KMS-11 (cell line): Measurements from ENCODE around the gene WBP1.
"Not testable (repeated sequence)": the region's sequence is repeated elsewhere in the genome, so short reads cannot be mapped to it uniquely, and the experiment has no call there.

Experiments used
- H2AFZ ChIP-seq: fragments of 200-600 bp; sonication (generic); 2 replicates; pipeline ENCODE4 v1.6.1; 2016; ENCODE audit warnings: antibody characterized with exemption, mixed run types, low read depth
- H3K27ac ChIP-seq: fragments of 200-600 bp; sonication (generic); 2 replicates; pipeline ENCODE4 v1.6.1; 2016; ENCODE audit warnings: mild to moderate bottlenecking, mixed run types
- H3K27me3 ChIP-seq: fragments of 200-600 bp; sonication (generic); 2 replicates; pipeline ENCODE4 v1.6.1; 2017; ENCODE audit warnings: mild to moderate bottlenecking, low read depth, mixed run types, moderate library complexity; ENCODE audit not compliant: insufficient read depth
- H3K36me3 ChIP-seq: fragments of 200-600 bp; sonication (generic); 2 replicates; pipeline ENCODE4 v1.6.1; 2017; ENCODE audit warnings: mild to moderate bottlenecking, mixed run types; ENCODE audit not compliant: insufficient read depth
- H3K4me1 ChIP-seq: fragments of 200-600 bp; sonication (generic); 2 replicates; pipeline ENCODE4 v1.6.1; 2016; ENCODE audit warnings: mild to moderate bottlenecking, low read depth, mixed run types; ENCODE audit not compliant: poor library complexity, severe bottlenecking
- H3K4me2 ChIP-seq: fragments of 200-600 bp; sonication (generic); 2 replicates; pipeline ENCODE4 v1.7.0; 2016; ENCODE audit warnings: mild to moderate bottlenecking, mixed run types
- H3K4me3 ChIP-seq: fragments of 200-600 bp; sonication (generic); IDR thresholded peaks from 2 replicates; pipeline ENCODE4 v1.6.1; 2017; ENCODE audit warnings: low read depth, low read length, mixed read lengths; ENCODE audit not compliant: insufficient read depth
- H3K79me2 ChIP-seq: fragments of 200-600 bp; sonication (generic); 2 replicates; pipeline ENCODE4 v1.6.1; 2016; ENCODE audit warnings: low read depth, mixed run types; ENCODE audit not compliant: insufficient read depth
- H3K9ac ChIP-seq: fragments of 200-600 bp; sonication (generic); 2 replicates; pipeline ENCODE4 v1.6.1; 2016; ENCODE audit warnings: mild to moderate bottlenecking, mixed run types
- H4K20me1 ChIP-seq: fragments of 200-600 bp; sonication (generic); 2 replicates; pipeline ENCODE4 v1.6.1; 2016; ENCODE audit warnings: mild to moderate bottlenecking, mixed run types; ENCODE audit not compliant: insufficient read depth
- CTCF ChIP-seq: fragments of 200-600 bp; sonication (generic); conservative IDR thresholded peaks from 2 replicates; pipeline ENCODE4 v1.6.1; 2017; ENCODE audit warnings: low read depth, mild to moderate bottlenecking, antibody characterized with exemption, low read length, moderate library complexity, mixed read lengths

WBP1 gene

GRCh38 chr2:74418312-74418711 lies 39.9 kb upstream of the WBP1 start:
- H3K36me3 ChIP-seq = no peaks in the 10 kb centered on the region
- no peaks in the 10 kb centered on the region for H3K79me2 ChIP-seq
- peaks cover 14% of the 10 kb centered on the region for H3K4me1 ChIP-seq
- H3K9ac ChIP-seq = no peak overlapping the region
- no peak for TF ChIP-seq CTCF
- H3K4me3 ChIP-seq = no peak overlapping the region
- H3K27me3 ChIP-seq = no peaks in the 10 kb centered on the region
- H3K4me2 ChIP-seq = no peak overlapping the region
- H2AFZ ChIP-seq = no peak overlapping the region
- no peaks in the 10 kb centered on the region for H4K20me1 ChIP-seq
- no peak overlapping the region for H3K27ac ChIP-seq

- Histone ChIP-seq H4K20me1 (no peaks in the 10 kb centered on the region), H3K4me2 (no peak overlapping the region), H3K9ac (no peak overlapping the region), H3K79me2 (no peaks in the 10 kb centered on the region), H3K36me3 (no peaks in the 10 kb centered on the region), H3K27ac (no peak overlapping the region), H2AFZ (no peak overlapping the region), H3K4me1 (peaks cover 14% of the 10 kb centered on the region), H3K27me3 (no peaks in the 10 kb centered on the region), H3K4me3 (no peak overlapping the region)
- no peak for TF ChIP-seq CTCF
Measured at GRCh38 chr2:74419345-74419744, 38.9 kb upstream of the WBP1 start.

GRCh38 chr2:74420006-74420405 lies 38.2 kb upstream of the WBP1 start:
- Histone ChIP-seq H2AFZ (no peak overlapping the region), H4K20me1 (no peaks in the 10 kb centered on the region), H3K79me2 (no peaks in the 10 kb centered on the region), H3K27ac (no peak overlapping the region), H3K4me3 (no peak overlapping the region), H3K4me1 (peaks cover 14% of the 10 kb centered on the region), H3K9ac (no peak overlapping the region), H3K27me3 (no peaks in the 10 kb centered on the region), H3K4me2 (peak overlapping the region; percentile 57; the same call in 1 of the 2 replicates), H3K36me3 (no peaks in the 10 kb centered on the region)
- no peak for TF ChIP-seq CTCF

GRCh38 chr2:74420443-74421103 lies 37.7 kb upstream of the WBP1 start:
- Histone ChIP-seq H2AFZ (peak overlapping the region; percentile 87), H3K9ac (peak overlapping the region; percentile 71), H3K4me1 (peaks cover 14% of the 10 kb centered on the region), H3K4me2 (peak overlapping the region; percentile 57), H3K4me3 (peak overlapping the region; percentile 51), H3K27ac (peak overlapping the region; percentile 70)
- not testable (repeated sequence) for H3K79me2 ChIP-seq, H3K36me3 ChIP-seq, H4K20me1 ChIP-seq, H3K27me3 ChIP-seq

- H3K4me1 ChIP-seq = peaks cover 14% of the 10 kb centered on the region
- H3K79me2 ChIP-seq = no peaks in the 10 kb centered on the region
- no peaks in the 10 kb centered on the region for H3K36me3 ChIP-seq
- H3K27ac ChIP-seq = peak within 1 kb of the TSS; percentile 70
- H3K4me3 ChIP-seq = peak within 1 kb of the TSS; percentile 51
- peak within 1 kb of the TSS; percentile 71 for H3K9ac ChIP-seq
- H2AFZ ChIP-seq = peak within 1 kb of the TSS; percentile 87
- TF ChIP-seq CTCF = no peak
- no peaks in the 10 kb centered on the region for H4K20me1 ChIP-seq
- peak within 1 kb of the TSS; percentile 81 for H3K4me2 ChIP-seq
- no peaks in the 10 kb centered on the region for H3K27me3 ChIP-seq
Measured at GRCh38 chr2:74421221-74421870, 36.9 kb upstream of the WBP1 start, which contains the start of the genes C2orf81 and WDR54. Gene C2orf81, minus strand, starts transcription at chr2:74421619. Its CDS starts 59 bp downstream, at chr2:74421560. Gene WDR54, plus strand, starts transcription at chr2:74421730. Its CDS starts 424 bp downstream, at chr2:74422154.
